Left renal pelvis (tissue), 4 donors: ENCODE data around the gene ARHGEF12. TPM values are rescaled to one million over a fixed set of nuclear protein-coding genes. Genes with fewer than 3 reads are reported as not detected.

Source experiments
- DNase-seq, 4 donors: peaks; one replicate each; pipeline ENCODE4 v3.0.0-alpha.2; 2013; ENCODE audit warnings: low read depth in 4 of 4, low spot score in 3 of 4
- polyA plus RNA-seq, 4 donors: library from polyadenylated mRNA; unstranded; fragments of 120-200 nt; gene quantifications; one replicate each; pipeline ENCODE4 v1.2.1, GENCODE V29; 2013; ENCODE audit not compliant: insufficient read length in 4 of 4

Gene ARHGEF12
- polyA plus RNA-seq, 4 donors = 53.9 to 133 (median 124) TPM

- no peak for DNase-seq
Measured at GRCh38 chr11:120338107-120338933, 2.1 kb downstream of the ARHGEF12 start.

DNA sequence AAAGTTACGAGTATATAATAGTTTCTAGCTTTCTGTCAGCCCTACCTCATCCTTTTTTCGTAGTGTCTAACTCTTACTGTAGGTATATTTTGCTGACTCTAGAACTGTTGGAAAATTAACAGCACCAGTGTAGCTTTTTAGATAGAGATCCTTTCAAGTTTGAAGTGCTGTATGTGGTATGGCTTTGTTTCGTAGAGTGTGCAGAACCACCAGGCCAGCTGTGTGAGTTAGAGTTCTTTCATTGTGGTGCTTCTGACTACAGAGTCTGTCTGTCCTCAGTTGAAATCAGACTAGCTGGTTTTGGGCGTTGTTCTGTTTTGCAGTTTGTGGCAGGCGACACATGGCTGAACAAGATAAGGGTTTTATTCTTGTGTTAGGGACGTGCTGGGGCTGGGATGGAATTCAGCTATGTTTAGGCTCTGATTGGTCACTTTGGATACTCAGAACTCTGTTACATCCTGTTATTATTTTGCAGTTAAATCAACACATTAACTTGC is 3.2 kb downstream of the ARHGEF12 start:
- no peak for DNase-seq

GRCh38 chr11:120340529-120340928 is 4.3 kb downstream of the ARHGEF12 start:
- DNase-seq = no peak

DNA sequence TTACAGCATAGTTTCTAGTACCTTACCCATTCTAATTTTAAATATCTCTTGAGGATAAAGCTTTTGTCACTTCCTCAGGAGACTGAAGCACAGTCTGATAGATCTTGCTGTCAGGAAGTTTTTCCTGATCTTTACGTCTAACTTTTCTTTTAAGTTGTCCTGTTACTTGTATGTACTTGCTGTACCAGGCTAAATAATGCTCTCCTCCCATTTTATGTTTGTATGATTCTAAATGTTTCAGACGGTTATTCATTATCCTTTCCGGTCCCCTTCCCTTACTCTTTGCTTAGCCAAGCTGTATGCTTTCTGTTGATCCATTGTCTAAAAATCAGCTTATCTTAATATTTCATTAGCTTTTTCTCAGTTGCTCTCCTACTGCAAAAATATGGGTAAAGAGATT is 6.0 kb downstream of the ARHGEF12 start:
- no peak for DNase-seq

GRCh38 chr11:120342678-120343077 is 6.5 kb downstream of the ARHGEF12 start:
- DNase-seq = no peak

DNA sequence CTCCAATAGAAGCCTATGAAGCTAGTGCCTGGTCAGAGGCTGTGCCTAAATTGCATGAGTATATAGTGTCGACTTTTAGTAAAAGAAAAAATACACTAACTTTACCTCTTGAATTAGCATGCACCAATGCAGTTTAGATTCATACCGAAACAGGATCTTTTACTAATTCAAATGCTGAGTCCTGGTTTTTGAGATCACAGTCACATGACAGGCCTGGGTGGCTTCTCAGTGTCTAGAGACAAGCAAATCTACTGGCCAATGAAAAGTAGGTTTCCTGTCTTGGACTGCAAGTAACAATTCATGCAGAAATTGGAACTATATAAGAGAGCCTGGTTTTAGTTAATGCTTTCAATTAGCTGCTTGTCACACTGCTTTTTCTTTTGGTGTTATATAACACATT is 7.2 kb downstream of the ARHGEF12 start:
- DNase-seq = no peak

GRCh38 chr11:120344302-120345004 is 8.2 kb downstream of the ARHGEF12 start:
- no peak for DNase-seq

DNA sequence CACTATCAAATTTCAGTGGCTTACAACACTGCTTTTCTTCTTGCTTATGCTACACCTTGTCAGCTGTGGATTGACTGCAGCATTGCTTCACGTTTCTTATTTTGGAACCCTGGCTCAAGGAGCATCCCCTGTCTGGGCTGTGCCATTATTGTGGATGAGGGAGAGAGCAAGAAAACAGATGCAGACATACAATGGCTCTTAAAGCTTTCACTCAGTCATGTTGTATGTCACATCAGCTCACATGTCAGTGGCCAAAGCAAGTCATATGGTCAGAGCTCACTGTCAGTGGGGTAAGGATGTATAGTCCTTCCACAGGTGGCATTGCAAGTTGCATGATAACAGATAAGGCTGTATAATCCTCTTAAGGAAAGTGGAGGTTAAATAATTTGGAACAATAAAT is 10.0 kb downstream of the ARHGEF12 start:
- DNase-seq = no peak

- no peak for DNase-seq
Measured at GRCh38 chr11:120350637-120351036, 14.4 kb downstream of the ARHGEF12 start.

DNA sequence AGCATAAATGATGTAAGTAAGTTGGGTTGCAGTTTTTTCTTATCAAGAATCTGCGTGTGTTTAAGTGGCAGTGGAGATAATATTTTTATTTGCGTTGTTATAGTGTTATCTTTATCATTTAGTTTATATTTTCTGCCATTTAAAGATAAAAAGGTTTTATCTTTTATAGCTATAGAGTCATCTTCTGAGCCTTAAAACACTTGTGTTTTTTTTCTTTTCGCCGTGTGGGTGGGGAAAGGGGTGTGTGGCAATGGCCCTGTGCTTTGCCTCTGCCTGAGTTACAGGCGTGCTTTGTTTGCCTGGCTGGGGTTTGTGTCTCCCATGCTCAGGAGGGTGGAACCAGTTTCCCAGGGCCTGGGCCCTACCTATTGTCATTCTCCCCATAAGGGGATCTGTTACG is 16.2 kb downstream of the ARHGEF12 start:
- DNase-seq = no peak

DNA sequence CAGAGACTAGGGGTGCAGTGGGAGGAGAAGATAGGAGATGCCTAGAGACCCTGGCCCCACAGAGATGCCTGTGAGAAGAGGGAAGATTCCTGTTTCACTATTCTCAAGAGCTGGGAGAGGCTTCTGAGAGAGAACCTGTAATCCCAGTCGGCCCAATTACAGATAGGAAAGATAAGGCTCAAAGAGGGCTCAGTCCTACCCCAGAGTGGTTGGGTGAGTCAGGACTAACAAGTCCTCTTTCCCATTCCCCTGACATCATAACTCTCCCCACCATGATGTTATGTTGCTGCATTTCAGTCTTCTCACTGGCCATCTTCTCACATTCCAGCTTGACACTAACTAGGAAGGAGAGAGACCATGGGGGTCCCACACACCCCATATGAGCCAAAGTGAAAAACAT is 17.9 kb downstream of the ARHGEF12 start:
- DNase-seq = no peak

GRCh38 chr11:120354779-120355178 is 18.6 kb downstream of the ARHGEF12 start:
- DNase-seq = no peak

DNA sequence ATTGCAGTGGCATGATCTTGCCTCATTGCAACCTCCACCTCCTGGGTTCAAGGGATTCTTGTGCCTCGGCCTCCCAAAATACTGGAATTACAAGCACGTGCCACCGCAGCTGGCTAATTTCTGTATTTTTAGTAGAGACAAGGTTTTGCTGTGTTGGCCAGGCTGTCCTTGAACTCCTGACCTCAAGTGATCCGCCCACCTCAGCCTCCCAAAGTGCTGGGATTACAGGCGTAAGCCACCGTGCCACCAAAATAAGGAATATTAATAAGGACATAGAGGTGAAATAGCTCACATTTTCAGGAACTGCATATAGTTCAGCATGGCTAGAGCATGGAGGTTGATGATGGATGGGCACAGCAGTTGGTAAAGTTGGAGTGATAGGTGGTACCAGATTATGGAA is 21.4 kb downstream of the ARHGEF12 start:
- DNase-seq = no peak

DNA sequence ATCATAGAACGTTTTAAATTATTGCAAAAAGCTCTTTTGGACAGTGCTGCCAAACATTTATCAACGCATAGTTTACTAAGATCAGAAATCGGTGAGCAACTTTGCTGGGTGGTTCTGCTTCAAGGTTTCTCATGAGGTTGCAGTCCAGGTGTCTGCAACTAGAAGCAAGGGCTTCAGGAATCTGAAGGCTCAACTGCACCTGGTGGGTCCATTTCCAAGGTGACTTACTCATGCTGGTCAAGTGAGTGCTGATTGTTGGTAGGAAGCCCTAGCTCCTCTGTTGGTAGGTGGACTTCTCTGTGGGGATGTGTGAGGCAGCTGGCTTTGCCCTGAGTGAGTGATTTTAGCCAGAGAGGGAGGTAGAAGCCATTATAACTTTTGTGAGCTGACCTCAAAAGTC is 22.5 kb downstream of the ARHGEF12 start:
- no peak for DNase-seq

- DNase-seq = no peak
Measured at GRCh38 chr11:120363436-120363835, 27.2 kb downstream of the ARHGEF12 start.

GRCh38 chr11:120365512-120365911 is 29.3 kb downstream of the ARHGEF12 start:
- no peak for DNase-seq

DNA sequence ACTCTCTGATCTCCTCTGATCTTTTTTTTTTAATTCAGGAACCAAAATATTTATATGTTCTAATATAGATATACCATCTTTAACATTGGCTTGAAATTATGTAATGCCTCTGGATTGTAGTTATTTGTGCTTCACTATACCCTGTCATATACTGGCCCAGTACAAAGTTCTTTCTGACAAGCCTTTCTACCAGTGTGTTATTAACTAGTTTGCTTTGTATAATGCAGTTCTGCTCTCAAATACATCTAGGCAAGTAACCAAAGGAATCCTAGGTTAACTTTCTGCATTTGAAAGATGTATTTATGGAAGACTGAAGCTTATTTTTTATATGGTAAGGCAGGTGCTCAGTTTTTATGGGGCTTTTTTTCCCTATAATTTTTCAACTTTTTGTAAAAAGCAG is 36.1 kb downstream of the ARHGEF12 start:
- DNase-seq = no peak

GRCh38 chr11:120375076-120375475 is 38.9 kb downstream of the ARHGEF12 start:
- DNase-seq = no peak

- DNase-seq = no peak
Measured at GRCh38 chr11:120376547-120377182, 40.5 kb downstream of the ARHGEF12 start.

DNA sequence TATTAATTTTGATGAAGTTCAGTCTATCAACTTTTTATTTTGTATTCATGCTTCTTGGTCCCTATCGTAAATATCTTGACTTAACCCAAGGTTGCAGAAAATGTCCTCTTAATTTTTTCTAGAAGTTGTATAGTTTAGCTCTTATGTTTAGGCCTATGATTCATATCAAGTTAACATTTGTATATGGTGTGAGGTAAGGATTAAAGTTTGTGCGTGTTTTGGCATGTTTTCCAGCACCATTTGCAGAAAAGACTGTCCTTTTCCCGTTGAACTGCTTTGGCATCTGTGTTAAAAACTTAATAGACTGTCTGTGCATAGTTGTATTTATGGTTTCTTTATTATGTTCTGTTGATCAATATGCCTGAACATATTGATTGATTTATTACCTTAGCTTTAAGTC is 42.3 kb downstream of the ARHGEF12 start:
- no peak for DNase-seq

DNA sequence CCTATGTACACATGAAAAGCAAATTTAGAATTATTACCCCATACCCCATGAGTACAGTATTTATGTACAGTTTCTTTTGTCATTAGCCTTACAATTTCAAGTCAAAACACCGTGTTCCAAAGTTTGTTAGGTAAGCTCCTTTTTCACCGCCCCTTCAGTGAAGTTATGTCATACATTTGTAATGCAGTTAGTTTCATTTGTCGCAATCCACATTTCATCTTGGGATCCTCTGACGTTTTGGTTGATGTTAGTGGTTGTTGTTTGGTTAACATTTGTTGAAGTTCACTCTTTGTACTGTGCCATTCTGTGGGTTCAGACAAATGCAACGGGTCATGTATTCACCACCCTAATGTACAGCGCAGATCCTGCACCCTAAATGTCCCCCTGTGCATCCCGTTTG is 45.2 kb downstream of the ARHGEF12 start:
- no peak for DNase-seq
